ENCODE measurements around the gene PTPRT.

The PTPRT gene

DNA sequence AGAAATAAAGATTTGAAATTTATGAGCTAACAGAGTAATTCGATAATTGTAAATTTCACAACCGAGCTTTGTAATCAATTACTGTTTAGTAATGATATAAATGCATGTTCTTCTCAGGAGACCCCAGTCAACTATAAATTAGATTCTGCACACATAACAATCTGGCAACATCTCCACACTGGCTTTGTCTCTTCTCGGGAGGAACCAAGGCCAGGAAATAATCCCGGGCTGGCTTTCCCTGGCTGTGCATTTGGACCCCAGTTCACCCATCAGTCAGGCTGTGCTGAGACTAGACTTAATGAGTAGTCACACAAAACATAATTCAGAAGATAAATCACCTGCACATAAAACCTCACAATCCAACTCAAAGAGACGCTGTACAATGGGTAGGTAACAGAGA is 65.5 kb downstream of the PTPRT start:
- Histone ChIP-seq H2AFZ (ENCODE audit: low read depth, low read length) (no peak overlapping the region), H3K4me3 (ENCODE audit: low read depth in 1 of 2, low read length in 2 of 2) (no peak overlapping the region), H3K27me3 (ENCODE audit: insufficient read depth, low read length, poor library complexity) (peaks cover 3% of the 10 kb centered on the region), H4K20me1 (ENCODE audit: insufficient read depth, low read length) (no peaks in the 10 kb centered on the region), H3K9me3 (ENCODE audit: insufficient read depth, low read length, severe bottlenecking) (no peaks in the 10 kb centered on the region), H3K4me1 (ENCODE audit: insufficient read depth, low read length) (no peaks in the 10 kb centered on the region), H3K79me2 (ENCODE audit: insufficient read depth, low read length) (no peaks in the 10 kb centered on the region), H3K36me3 (ENCODE audit: insufficient read depth, low read length) (no peaks in the 10 kb centered on the region), H3K27ac (ENCODE audit: low read length) (no peak overlapping the region), H3K9ac (ENCODE audit: low read depth, low read length) (no peak overlapping the region), H3K4me2 (ENCODE audit: insufficient read depth, low read length) (no peak overlapping the region)
- ATAC-seq (ENCODE audit: insufficient read depth, low read depth) = no peak
- TF ChIP-seq CTCF (IDR thresholded peaks at IDR 0.05; ENCODE audit: borderline replicate concordance, extremely low read depth, low read length, poor library complexity, severe bottlenecking) = no peak
- TF ChIP-seq EZH2 (IDR thresholded peaks at IDR 0.05; ENCODE audit: borderline replicate concordance, low read depth, low read length, severe bottlenecking) = no peak
- no peak for DNase-seq

GRCh38 chr20:43123180-43123579 is 66.5 kb downstream of the PTPRT start:
- no peak for DNase-seq

GRCh38 chr20:43119720-43120119 is 70.0 kb downstream of the PTPRT start:
- Histone ChIP-seq H3K27me3 (ENCODE audit: insufficient read depth, low read length, poor library complexity) (no peaks in the 10 kb centered on the region), H3K4me2 (ENCODE audit: insufficient read depth, low read length) (no peak overlapping the region), H2AFZ (ENCODE audit: low read depth, low read length) (no peak overlapping the region), H3K9ac (ENCODE audit: low read depth, low read length) (no peak overlapping the region), H3K4me1 (ENCODE audit: insufficient read depth, low read length) (no peaks in the 10 kb centered on the region), H3K9me3 (ENCODE audit: insufficient read depth, low read length, severe bottlenecking) (no peaks in the 10 kb centered on the region), H3K27ac (ENCODE audit: low read length) (no peak overlapping the region), H3K36me3 (ENCODE audit: insufficient read depth, low read length) (no peaks in the 10 kb centered on the region), H4K20me1 (ENCODE audit: insufficient read depth, low read length) (no peaks in the 10 kb centered on the region), H3K79me2 (ENCODE audit: insufficient read depth, low read length) (no peaks in the 10 kb centered on the region), H3K4me3 (ENCODE audit: low read depth in 1 of 2, low read length in 2 of 2) (no peak overlapping the region)
- no peak for TF ChIP-seq EZH2 (IDR thresholded peaks at IDR 0.05; ENCODE audit: borderline replicate concordance, low read depth, low read length, severe bottlenecking)
- TF ChIP-seq CTCF (IDR thresholded peaks at IDR 0.05; ENCODE audit: borderline replicate concordance, extremely low read depth, low read length, poor library complexity, severe bottlenecking) = no peak
- ATAC-seq (ENCODE audit: insufficient read depth, low read depth) = no peak
- no peak for DNase-seq

More at GRCh38 chr20:43123180-43123579, 66.5 kb downstream of the PTPRT start:
- no peaks in the 10 kb centered on the region for H3K36me3 ChIP-seq (ENCODE audit: insufficient read depth, low read length)
- no peaks in the 10 kb centered on the region for H4K20me1 ChIP-seq (ENCODE audit: insufficient read depth, low read length)
- H3K27me3 ChIP-seq (ENCODE audit: insufficient read depth, low read length, poor library complexity) = no peaks in the 10 kb centered on the region
- no peaks in the 10 kb centered on the region for H3K9me3 ChIP-seq (ENCODE audit: insufficient read depth, low read length, severe bottlenecking)
- TF ChIP-seq EZH2 (IDR thresholded peaks at IDR 0.05; ENCODE audit: borderline replicate concordance, low read depth, low read length, severe bottlenecking) (no peak), CTCF (IDR thresholded peaks at IDR 0.05; ENCODE audit: borderline replicate concordance, extremely low read depth, low read length, poor library complexity, severe bottlenecking) (no peak)
- no peaks in the 10 kb centered on the region for H3K4me1 ChIP-seq (ENCODE audit: insufficient read depth, low read length)
- no peak overlapping the region for H3K27ac ChIP-seq (ENCODE audit: low read length)
- no peak for ATAC-seq (ENCODE audit: insufficient read depth, low read depth)
- no peak overlapping the region for H3K4me3 ChIP-seq (ENCODE audit: low read depth in 1 of 2, low read length in 2 of 2)
- H2AFZ ChIP-seq (ENCODE audit: low read depth, low read length) = no peak overlapping the region
- no peak overlapping the region for H3K9ac ChIP-seq (ENCODE audit: low read depth, low read length)
- no peaks in the 10 kb centered on the region for H3K79me2 ChIP-seq (ENCODE audit: insufficient read depth, low read length)
- H3K4me2 ChIP-seq (ENCODE audit: insufficient read depth, low read length) = no peak overlapping the region

- Histone ChIP-seq H3K4me3 (ENCODE audit: low read depth in 1 of 2, low read length in 2 of 2) (no peak overlapping the region), H3K36me3 (ENCODE audit: insufficient read depth, low read length) (no peaks in the 10 kb centered on the region), H4K20me1 (ENCODE audit: insufficient read depth, low read length) (no peaks in the 10 kb centered on the region; the same call in 1 of the 2 replicates), H3K27me3 (ENCODE audit: insufficient read depth, low read length, poor library complexity) (peaks cover 5% of the 10 kb centered on the region), H3K79me2 (ENCODE audit: insufficient read depth, low read length) (no peaks in the 10 kb centered on the region), H3K27ac (ENCODE audit: low read length) (no peak overlapping the region), H3K4me1 (ENCODE audit: insufficient read depth, low read length) (no peaks in the 10 kb centered on the region), H3K9ac (ENCODE audit: low read depth, low read length) (no peak overlapping the region), H3K9me3 (ENCODE audit: insufficient read depth, low read length, severe bottlenecking) (no peaks in the 10 kb centered on the region), H2AFZ (ENCODE audit: low read depth, low read length) (no peak overlapping the region), H3K4me2 (ENCODE audit: insufficient read depth, low read length) (no peak overlapping the region)
- TF ChIP-seq CTCF (IDR thresholded peaks at IDR 0.05; ENCODE audit: borderline replicate concordance, extremely low read depth, low read length, poor library complexity, severe bottlenecking) (peak; percentile 55), EZH2 (IDR thresholded peaks at IDR 0.05; ENCODE audit: borderline replicate concordance, low read depth, low read length, severe bottlenecking) (no peak)
- DNase-seq (peak; percentile 19), ATAC-seq (ENCODE audit: insufficient read depth, low read depth) (peak; percentile 37; the same call in 1 of the 3 replicates)
These were observed 87.3 kb downstream of the PTPRT start for GRCh38 chr20:43102394-43102793.
